PC-9 (cell line): ENCODE measurements around the gene TMPRSS11A.

Source experiments
- CTCF ChIP-seq: fragments of 200-600 bp; sonication (generic); conservative IDR thresholded peaks from 2 replicates; pipeline ENCODE4 v1.6.1; 2017; ENCODE audit warnings: mixed run types, antibody characterized with exemption, mild to moderate bottlenecking, moderate library complexity
- EZH2 ChIP-seq: fragments of 200-600 bp; sonication (generic); IDR thresholded peaks from 2 replicates; pipeline ENCODE4 v1.8.0; 2017; ENCODE audit warnings: antibody characterized with exemption, low read depth

GRCh38 chr4:67894659-67895058 lies 68.6 kb downstream of the TMPRSS11A start:
- TF ChIP-seq EZH2 (no peak), CTCF (no peak)
